GM19351 (cell line): ENCODE data around the gene CDT1.

Experiments
- ATAC-seq: cut with Tn5 transposase; IDR thresholded peaks from one replicate; pipeline ENCODE4 v1.9.1; 2021; ENCODE audit warnings: mild to moderate bottlenecking, moderate library complexity; ENCODE audit not compliant: unreplicated experiment

The CDT1 gene

DNA sequence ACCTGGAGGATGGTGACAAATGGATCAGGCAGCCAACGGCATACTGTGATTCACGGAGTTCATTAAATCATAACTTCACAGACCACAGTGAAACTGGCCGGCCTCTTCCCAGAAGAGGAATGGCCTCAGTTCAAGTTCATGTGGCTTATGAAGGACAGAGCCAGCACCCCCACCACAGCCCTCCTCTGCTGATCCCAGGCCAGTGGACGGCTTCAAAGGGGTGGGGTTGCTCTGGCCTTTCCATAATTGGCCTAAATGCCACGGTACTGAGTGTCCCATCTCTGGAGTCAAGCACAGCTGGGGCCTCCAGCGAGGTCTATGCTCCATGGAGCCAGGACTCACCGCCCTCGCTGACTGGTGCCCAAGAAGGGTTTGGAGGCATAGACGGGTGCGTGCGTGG lies 31.8 kb downstream of the CDT1 start:
- ATAC-seq: no peak

DNA sequence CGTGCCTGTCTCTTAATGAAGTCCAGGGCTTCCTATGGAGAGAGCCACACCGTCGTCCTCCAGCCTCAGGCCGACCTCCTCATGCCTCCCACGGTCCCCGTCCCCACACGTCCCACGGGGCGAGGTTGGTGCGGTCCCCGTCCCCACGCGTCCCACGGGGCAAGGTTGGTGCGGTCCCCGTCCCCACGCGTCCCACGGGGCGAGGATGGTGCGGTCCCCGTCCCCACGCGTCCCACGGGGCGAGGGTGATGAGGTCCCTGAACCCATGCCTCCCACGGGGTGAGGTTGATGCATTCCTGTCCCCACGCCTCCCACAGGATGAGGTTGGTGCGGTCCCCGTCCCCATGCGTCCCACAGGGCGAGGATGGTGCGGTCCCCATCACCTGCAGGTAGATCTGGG lies 32.2 kb downstream of the CDT1 start:
- no peak for ATAC-seq

DNA sequence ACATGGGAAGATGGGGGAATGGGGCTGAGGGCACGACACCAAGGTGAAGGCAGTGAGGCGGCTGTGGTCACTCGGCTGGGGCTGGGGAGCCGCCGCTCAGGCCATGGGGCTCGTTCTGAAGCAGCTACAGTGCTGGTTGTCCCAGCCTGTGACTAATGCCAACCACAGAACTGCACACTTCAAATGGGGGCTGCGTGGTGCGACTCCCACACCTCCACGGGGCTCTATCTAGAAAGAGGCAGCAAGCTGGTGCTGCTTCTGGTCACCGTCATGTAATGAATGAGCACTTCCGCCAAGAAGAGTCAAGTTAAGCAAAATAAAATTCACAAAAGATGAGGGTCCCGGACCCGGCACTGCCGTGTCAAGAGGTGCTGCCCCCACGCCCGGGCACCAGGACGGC lies 33.2 kb downstream of the CDT1 start:
- ATAC-seq: no peak

DNA sequence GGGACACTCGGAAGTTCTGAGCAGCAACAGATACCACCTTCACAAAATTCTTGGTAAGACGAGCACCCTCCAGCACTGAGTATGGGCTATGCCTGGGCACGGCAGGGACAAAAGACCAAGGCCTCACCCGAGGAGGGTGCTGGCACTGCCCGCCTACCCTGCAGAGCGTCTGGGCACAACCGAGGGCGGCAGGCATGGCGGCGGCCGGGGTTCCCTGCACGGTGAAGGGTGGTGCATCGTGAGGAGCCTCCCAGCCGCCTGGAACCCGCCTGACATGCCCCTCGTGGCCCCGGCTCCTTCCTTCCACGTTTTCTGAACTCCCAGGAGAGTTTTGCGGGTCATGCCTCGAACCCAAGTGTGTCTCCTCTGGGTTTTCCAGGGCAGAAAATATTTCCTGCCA lies 34.2 kb downstream of the CDT1 start:
- no peak for ATAC-seq

DNA sequence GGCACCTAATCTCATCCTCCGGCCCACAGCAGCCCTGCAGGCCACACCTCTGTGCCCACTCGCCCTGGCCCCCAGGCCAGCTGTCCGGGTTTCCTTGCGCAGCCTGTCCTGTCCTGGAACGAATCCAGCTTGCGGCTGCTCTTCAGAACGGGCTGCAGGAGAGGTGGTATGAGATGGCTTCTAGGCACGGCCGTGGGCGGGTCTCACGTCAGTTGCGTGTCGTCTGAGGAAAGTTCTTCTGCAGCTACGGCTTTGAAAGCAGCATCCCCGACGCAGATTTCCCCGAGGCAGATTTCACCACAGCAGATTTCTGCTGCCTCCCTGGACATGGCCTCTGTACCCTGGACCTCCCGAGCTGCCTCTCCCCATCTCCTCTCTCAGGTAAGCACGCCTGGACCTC lies 35.0 kb downstream of the CDT1 start:
- no peak for ATAC-seq

DNA sequence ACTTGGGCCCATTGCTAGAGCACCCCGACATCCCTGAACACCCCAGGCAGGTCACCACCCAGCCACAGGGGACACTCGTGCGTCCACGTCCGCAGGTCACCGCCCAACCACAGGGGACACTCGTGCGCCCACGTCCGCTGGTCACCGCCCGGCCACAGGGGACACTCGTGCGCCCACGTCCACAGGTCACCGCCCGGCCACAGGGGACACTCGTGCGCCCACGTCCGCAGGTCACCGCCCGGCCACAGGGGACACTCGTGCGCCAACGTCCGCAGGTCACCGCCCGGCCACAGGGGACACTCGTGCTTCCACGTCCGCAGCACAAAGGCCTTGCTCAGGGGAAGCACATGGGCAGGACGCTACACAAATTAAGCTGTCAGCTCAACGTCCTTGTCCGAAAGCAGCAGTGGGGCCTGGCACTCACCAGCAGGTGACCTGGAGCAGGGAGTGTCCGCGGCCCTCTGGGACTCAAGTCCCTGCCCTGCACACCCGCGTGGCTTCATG lies 35.5 kb downstream of the CDT1 start:
- no peak for ATAC-seq

DNA sequence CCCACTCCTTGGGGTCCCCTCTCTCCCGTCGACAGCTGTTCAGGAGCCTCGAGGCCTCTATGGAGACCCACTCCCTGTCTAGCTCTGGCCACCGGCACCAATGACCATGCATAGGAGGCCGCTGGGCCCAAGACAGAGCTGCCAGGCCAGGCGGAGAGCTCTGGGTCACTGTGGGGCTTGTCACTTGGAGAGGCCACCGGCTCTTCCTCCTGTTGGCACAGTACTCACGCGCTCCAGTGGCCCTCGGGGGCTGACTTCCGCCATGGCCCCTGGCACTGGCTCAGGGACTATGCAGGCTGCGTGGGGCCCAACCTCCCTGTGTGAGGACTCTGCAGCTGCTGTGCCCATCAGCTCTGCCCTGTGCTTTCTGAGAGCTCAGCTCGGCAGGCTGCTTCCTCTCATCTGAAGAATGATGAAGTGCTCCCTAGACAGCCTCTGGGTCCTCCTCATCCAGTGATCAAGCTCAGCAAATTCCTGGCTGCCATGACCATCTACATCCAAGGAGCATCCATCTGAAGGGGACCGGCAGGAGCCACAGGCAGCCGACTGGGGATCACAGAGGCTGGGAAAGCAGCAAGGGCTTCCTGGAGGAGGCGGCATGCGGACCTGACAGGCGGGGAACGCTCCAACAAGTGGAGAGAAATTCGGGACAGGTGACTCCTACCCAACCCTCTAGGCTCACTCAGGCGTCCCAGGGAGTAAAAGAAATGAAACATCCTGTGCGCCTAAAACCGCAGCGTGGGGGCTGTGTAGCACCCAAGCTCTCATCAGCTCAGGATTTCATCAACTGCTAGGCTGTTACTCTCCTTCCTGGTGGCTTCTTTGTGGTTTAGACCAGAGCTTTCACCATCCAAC lies 36.4 kb downstream of the CDT1 start:
- no peak for ATAC-seq

DNA sequence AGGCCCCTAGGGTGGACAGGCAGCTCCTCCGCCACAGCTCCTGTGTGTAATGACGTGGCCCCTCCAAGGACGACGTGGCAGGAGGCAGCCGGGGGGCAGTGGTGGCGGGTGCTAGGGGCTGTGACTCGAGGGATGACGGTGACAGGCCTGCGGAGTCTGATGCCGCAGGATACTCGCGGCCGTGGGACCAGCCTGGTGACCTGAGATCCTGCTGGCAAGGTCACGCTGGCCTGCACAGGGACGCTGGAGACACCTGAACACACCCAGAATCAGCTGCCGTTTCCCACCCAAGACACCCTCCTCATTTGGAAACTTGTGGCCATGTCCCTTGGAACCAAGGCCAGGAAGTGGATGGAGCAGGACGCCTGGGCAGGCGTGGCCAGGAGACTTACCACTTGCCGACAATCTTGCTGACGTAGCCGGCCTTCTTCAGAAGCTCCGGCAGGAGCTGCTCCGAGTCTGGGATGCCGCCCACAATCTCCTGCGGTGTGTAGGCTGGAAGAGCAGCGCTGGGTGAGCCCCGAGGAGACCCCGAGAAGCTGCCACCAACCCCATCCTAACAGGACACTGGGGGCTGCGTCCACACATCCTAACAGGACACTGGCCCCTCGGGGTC lies 37.1 kb downstream of the CDT1 start:
- no peak for ATAC-seq

DNA sequence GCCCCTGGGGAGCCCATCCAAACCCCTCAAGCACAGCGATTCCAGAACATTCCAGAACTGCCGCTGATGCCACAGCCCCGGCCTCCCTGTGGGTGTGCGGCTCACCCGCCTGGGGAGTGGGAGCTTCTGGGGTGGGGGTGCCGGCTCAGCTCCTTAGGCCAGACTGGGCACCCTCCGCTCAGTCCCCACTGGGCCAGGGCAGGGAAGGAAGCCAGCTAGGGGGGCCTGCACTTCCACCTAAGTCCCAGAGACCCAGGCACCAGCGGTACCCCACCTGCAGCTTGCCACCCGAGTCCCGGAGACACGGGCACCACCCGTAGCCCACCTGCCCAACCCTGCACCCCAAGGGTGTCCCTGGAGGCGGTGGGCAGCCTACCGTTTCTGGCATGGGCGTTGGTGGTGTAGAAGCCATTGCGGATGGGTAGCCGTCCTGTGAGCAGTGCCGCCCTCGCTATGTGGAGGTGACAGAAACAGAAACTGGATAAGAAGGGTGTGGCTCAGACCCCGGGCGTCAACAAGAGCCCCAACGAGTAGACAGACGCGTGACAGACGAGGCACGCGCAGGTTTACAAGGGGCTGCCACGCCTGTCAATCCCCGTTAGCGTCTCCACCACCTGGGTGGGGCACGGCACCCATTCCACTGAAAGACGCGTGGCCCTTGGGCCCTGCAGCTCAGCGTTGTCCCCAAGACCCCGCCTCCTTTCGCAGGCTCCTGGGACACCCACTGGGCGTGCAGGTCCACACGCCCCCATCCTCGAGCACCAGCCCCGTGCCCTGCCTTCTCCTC lies 38.1 kb downstream of the CDT1 start:
- no peak for ATAC-seq

DNA sequence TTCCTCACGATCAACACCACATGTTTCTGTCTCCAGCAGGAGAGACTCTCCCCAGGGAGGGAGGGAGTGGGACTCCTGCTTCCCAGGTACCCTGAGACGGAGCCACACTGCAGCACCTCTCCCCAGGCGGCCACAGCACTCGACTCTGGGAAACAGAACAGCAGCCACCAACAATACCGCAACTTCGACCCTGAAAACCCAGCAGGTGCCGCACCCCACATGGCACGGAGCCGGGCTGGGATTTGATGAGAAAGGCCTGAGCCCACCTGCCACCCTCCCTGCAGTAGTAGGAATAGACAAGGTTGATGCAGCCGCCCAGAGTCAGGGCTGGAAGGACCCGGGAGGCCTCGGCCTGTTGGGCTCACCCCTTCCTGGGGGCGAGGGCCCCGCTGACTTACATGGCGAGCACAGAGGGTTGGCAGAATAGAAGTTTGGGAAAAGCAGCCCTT lies 38.7 kb downstream of the CDT1 start:
- no peak for ATAC-seq

DNA sequence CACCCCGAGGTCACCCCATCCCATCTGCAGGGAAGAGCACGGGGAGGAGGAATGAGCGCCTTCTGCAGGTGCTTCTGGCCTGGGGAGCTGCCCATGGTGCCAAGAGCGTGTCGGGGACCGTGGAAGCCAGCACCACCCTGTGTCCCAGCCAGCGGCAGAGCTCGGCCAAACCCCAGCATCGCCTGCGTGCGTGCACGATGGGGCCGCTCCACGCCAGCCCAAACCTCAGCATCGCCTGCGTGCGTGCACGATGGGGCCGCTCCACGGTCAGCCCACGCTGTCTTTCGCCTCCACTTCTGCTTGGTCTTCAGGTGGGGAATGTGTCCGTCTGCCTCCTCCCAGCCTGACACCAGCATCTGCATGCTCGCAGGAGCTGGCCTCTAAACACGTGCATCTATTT lies 39.2 kb downstream of the CDT1 start:
- ATAC-seq: no peak

DNA sequence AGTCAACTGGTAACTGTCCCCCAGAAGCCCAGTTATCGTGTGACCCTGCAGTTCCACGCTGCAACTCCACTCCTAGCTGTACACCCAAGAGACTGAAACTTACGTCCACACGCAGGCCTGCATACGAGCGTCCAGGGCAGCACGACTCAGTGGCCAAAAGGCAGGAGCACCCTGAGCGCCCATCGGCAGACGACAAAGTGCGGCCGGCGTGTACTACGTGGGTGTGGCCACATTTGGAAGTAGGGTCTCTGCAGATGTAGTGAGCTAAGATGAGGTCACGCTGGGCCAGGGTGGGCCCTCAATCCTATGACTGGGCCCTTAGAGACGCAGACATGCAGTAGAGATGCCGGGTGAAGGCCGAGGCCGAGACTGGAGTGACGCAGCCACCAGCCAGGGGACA lies 39.7 kb downstream of the CDT1 start:
- no peak for ATAC-seq

DNA sequence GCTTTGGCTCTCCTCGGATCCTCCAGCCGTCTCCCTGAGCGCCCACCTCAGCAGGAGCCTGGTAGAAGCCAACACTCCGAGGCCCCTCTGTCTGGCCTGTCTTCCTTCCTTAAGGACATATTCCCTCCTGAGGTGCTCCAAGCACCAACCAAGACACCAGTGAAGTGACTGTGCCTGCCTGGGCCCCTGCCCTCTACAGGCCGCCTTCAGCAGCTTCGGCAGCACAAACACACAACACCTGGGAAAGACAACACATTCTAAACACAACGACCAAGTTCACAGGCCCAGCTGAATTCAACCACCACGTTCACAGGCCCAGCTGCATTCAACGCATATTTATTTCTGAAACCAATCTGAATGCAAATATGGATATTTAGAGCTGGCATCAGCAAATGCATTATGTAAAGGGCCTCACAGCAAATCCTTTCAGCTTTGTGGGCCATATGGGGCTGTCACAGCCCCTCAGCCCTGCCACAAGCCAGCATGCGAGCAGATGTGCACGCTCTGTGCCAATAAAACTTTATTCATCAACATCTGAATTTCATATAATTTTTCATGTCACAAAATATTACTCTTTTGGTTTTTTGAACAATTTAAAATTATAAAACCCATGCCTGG lies 40.9 kb downstream of the CDT1 start:
- no peak for ATAC-seq

DNA sequence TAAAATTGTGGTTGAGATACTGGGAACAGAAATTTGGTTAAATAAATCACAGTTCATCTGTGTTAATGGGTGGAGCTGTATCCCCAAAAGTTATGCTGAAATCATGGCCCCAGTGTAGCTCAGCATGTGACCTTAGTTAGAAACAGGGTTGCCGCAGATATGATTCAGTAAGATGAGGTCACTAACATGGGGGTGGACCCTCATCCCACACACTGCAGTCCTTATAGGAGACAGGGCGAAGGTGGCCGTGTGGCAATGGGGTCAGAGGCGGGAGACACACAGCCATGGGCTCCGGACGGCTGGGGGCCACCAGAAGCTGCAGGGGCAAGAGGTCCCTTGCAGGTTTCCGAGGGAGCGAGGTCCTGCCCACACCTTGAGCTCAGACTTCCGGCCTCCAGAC lies 42.5 kb downstream of the CDT1 start:
- ATAC-seq: no peak

DNA sequence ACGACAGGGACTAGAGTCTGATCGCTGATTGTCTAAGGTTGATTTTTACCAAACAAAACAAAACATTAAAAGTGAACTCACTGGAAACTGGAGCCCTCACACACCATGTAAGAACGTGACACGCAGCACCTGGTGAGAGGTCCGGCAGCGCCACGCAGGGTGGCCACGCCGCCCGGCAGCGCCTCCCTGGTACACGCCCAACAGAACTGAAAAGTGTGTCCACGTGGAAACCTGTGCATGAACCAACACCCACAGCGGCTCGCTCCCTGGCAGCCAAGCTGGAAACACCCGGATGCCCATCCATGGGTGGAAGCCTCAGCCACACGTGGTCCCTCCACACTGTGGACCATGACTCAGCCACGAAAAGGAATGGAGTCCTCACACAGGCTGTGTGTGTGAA lies 44.1 kb downstream of the CDT1 start:
- ATAC-seq: no peak

DNA sequence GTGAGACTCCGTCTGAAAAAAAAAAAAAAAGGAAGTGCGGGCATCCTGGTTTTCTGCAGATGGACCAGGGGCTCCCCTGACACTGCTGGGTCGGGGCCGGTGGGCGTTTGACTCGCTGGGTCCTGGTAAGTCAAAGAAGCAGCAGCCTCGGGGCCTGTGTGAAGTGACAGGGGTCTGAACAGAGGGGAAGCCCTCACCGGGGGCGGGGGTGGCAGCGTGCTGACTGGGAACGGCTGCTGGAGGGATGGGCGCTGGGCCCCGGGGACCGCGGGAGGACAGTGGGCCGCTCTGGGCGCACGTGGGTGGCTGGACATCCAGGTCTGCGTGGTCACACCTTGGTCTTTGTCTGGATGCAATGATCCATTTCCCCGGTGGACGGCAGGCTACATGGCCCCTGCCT lies 45.0 kb downstream of the CDT1 start:
- ATAC-seq: no peak

DNA sequence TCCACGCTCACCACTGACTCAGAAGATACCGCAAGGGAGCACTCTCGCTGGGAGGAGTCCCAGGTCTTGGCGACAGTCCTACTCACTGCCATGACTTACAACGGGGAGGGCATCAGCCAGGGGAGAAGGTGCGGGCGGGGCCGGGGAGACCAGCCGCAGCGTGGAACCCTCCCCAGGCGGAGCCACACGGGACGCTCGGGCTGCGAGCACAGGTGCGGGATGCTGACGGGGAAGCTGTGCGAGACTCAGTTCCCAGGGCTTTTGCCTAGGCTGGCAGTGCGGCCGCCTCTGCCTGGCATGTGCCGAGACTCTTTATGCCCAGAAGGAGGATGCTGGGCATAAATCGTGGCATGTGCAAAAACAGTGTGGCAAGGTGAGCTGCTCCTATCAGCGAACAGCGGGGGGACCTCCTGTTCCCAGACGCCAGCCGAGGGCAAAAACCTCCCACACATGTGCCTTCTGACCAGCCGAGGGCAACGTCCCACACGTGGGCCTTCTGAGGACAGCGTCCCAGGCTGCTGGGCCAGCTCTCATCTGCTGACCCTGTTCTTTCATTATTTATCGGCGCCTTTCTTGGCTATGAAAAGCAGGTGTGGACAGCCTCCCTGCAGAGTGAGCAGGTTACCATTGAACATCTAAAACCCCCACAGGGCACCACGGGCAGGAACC lies 47.1 kb downstream of the CDT1 start:
- ATAC-seq: no peak

DNA sequence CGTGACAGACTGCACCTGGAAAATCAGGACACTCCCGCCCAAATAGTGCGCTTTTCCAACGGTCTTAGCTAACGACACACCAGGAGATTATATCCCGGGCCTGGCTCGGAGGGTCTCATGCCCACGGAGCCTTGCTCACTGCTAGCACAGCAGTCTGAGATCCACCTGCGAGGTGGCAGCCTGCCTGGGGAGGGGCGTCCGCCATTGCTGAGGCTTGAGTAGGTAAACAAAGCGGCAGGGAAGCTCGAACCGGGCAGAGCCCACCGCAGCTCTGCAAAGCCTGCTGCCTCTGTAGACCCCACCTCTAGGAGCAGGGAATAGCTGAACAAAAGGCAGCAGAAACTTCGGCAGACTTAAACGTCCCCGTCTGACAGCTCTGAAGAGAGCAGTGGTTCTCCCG lies 48.0 kb downstream of the CDT1 start:
- ATAC-seq: no peak

DNA sequence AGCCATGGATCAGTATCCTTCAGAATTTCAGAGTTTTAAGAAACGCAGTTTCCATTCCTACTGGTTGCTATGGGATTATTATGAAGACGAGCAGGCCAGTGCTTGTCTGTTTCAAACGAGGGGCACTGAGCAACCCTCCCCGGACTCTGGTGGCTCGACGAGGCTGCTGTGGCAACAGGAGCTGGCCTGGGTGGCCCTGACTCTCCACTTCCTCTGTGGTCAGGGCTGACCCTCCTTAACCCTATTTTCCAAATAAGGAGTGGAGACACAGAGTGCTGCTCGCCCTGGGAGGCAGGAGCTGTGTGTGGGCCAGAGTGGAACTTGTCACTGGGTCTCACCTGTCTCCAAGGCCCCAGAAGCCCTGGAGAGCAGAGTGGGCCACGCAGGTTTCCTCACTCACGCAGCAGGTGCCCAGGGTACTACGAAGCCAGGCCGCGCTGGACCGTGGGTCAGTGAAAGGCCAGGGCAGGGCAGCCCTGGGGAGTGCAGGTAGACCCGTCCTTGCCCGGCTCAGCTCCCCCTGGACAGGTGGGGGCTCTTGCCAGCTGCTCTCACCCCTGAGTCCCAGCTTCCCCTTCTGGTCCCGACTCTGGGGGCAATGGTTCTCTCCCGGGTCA lies 49.8 kb downstream of the CDT1 start:
- ATAC-seq: no peak
